Glomerular endothelial cell (primary cell): Measurements from ENCODE around the gene TNS4. TPM values are rescaled to one million over a fixed set of nuclear protein-coding genes. Genes with fewer than 3 reads are reported as not detected.

Source experiments
- DNase-seq: peaks from one replicate; pipeline ENCODE4 v3.0.0-alpha.2; 2011; ENCODE audit warnings: low read depth, low spot score; ENCODE audit errors: extremely low read depth
- total RNA-seq: library from RNA; depleted of rRNA; stranded (reverse); fragments of >200 nt; gene quantifications from 2 replicates; pipeline ENCODE4 v1.2.3, GENCODE V29; 2015

Gene TNS4
- total RNA-seq, 1 donor from 2014 or later = not detected

GRCh38 chr17:40443988-40444899 lies 57.2 kb downstream of the TNS4 start:
- DNase-seq = no peak

GRCh38 chr17:40443196-40443987 lies 58.0 kb downstream of the TNS4 start, which contains the start of gene IGFBP4:
TSS of gene IGFBP4 (plus strand) at chr17:40443450. CDS start at chr17:40443736, 286 bp downstream.
- DNase-seq = no peak

- DNase-seq = no peak
These were observed 58.8 kb downstream of the TNS4 start for GRCh38 chr17:40442392-40443195.

- DNase-seq = no peak
These were observed 61.3 kb downstream of the TNS4 start for GRCh38 chr17:40440166-40440565.

- no peak for DNase-seq
These were observed 64.2 kb downstream of the TNS4 start for GRCh38 chr17:40437095-40437732.

GRCh38 chr17:40436636-40437035 lies 64.8 kb downstream of the TNS4 start:
- DNase-seq = no peak

- no peak for DNase-seq
These were observed 67.6 kb downstream of the TNS4 start for GRCh38 chr17:40433551-40434415.

GRCh38 chr17:40432864-40433528 lies 68.4 kb downstream of the TNS4 start:
- no peak for DNase-seq

GRCh38 chr17:40431231-40431602 lies 70.2 kb downstream of the TNS4 start:
- no peak for DNase-seq

GRCh38 chr17:40430272-40431230 lies 70.9 kb downstream of the TNS4 start:
- DNase-seq = no peak

GRCh38 chr17:40427002-40427491 lies 74.4 kb downstream of the TNS4 start:
- no peak for DNase-seq

Other genes starting within 250 kb of the TNS4 start
- gene CDC6, start 213.7 kb downstream of the TNS4 start, total RNA-seq = 4.5 and 12.1 TPM in 2 replicates
- 51.4 and 60.4 TPM in 2 replicates for gene RARA, start 192.4 kb downstream of the TNS4 start, total RNA-seq
- gene GJD3, start 136.9 kb downstream of the TNS4 start, total RNA-seq = 1.1 and 3.6 TPM in 2 replicates
- 23.8 and 26.8 TPM in 2 replicates for gene TOP2A, start 83.7 kb downstream of the TNS4 start, total RNA-seq
- gene IGFBP4, start 58.2 kb downstream of the TNS4 start, total RNA-seq = 207 and 577 TPM in 2 replicates
- 0.05 TPM in 1 of 2 replicates, not detected in the other for gene CCR7, start 63.8 kb upstream of the TNS4 start, total RNA-seq
- gene SMARCE1, start 146.2 kb upstream of the TNS4 start, total RNA-seq = 104 and 106 TPM in 2 replicates
- not detected in 2 replicates for gene KRT222, start 163.6 kb upstream of the TNS4 start, total RNA-seq
- gene KRT24, start 202.1 kb upstream of the TNS4 start, total RNA-seq = not detected in 2 replicates